GM23338 (cell line): ENCODE results near the gene ART4. TPM values are rescaled to one million over a fixed set of nuclear protein-coding genes. Genes with fewer than 3 reads are reported as not detected.

ENCODE experiments used
- ATAC-seq: fragments of 200-7000 bp; cut with Tn5 transposase; 3 replicates; pipeline ENCODE4 v1.9.1; 2020
- DNase-seq: peaks from one replicate; pipeline ENCODE4 v3.0.0-alpha.2; 2015; ENCODE audit warnings: low spot score
- H2AFZ ChIP-seq: fragments of 200-600 bp; sonication (generic); 2 replicates; pipeline ENCODE4 v1.8.0; 2016; ENCODE audit warnings: antibody characterized with exemption, mild to moderate bottlenecking, moderate library complexity
- H3F3A ChIP-seq: fragments of 200-600 bp; sonication (generic); replicated peaks from 2 replicates; pipeline ENCODE4 v1.8.0; 2017; ENCODE audit warnings: antibody characterized with exemption, mixed run types, low read depth
- H3K27ac ChIP-seq: fragments of 200-600 bp; sonication (generic); 2 replicates; pipeline ENCODE4 v1.6.1; 2016; ENCODE audit warnings: low read depth
- H3K27me3 ChIP-seq: fragments of 200-600 bp; sonication (generic); 2 replicates; pipeline ENCODE4 v1.8.0; 2016; ENCODE audit warnings: mild to moderate bottlenecking, mixed run types, moderate library complexity; ENCODE audit not compliant: insufficient read depth
- H3K36me3 ChIP-seq: fragments of 200-600 bp; sonication (generic); 2 replicates; pipeline ENCODE4 v1.8.0; 2016; ENCODE audit warnings: mild to moderate bottlenecking; ENCODE audit not compliant: insufficient read depth
- H3K4me1 ChIP-seq: fragments of 200-600 bp; sonication (generic); 2 replicates; pipeline ENCODE4 v1.8.0; 2016; ENCODE audit warnings: mild to moderate bottlenecking, moderate library complexity; ENCODE audit not compliant: insufficient read depth
- H3K4me2 ChIP-seq: fragments of 200-600 bp; sonication (generic); 2 replicates; pipeline ENCODE4 v1.7.1; 2017; ENCODE audit warnings: mixed run types
- H3K4me3 ChIP-seq: fragments of 200-600 bp; sonication (generic); 2 replicates; pipeline ENCODE4 v1.6.1; 2016; ENCODE audit warnings: mixed run types
- H3K79me2 ChIP-seq: fragments of 200-600 bp; sonication (generic); replicated peaks from 2 replicates; pipeline ENCODE4 v1.8.0; 2017; ENCODE audit warnings: mild to moderate bottlenecking; ENCODE audit not compliant: insufficient read depth
- H3K9me2 ChIP-seq: fragments of 200-600 bp; sonication (generic); 2 replicates; pipeline ENCODE4 v1.8.0; 2017; ENCODE audit not compliant: insufficient read depth
- H4K20me1 ChIP-seq: fragments of 200-600 bp; sonication (generic); replicated peaks from 2 replicates; pipeline ENCODE4 v1.8.0; 2017; ENCODE audit warnings: mild to moderate bottlenecking; ENCODE audit not compliant: insufficient read depth
- H3K27ac Mint-ChIP-seq: 2 replicates; pipeline ENCODE4 v1.8.0; 2020; ENCODE audit warnings: inconsistent platforms, mild to moderate bottlenecking, moderate library complexity, mixed read lengths
- H3K27me3 Mint-ChIP-seq: 3 replicates; pipeline ENCODE4 v1.8.0; 2022; ENCODE audit warnings: low read depth, mild to moderate bottlenecking, moderate library complexity, mixed read lengths, inconsistent platforms; ENCODE audit not compliant: insufficient read depth, poor library complexity
- H3K36me3 Mint-ChIP-seq: 3 replicates; pipeline ENCODE4 v1.8.0; 2021; ENCODE audit warnings: low read depth, mild to moderate bottlenecking, inconsistent platforms, moderate library complexity, mixed read lengths
- H3K4me1 Mint-ChIP-seq: 3 replicates; pipeline ENCODE4 v1.8.0; 2020; ENCODE audit warnings: mild to moderate bottlenecking, inconsistent platforms, mixed read lengths
- H3K4me3 Mint-ChIP-seq: 3 replicates; pipeline ENCODE4 v1.8.0; 2021; ENCODE audit warnings: moderate library complexity, mild to moderate bottlenecking, inconsistent platforms, mixed read lengths
- H3K9me3 Mint-ChIP-seq: 3 replicates; pipeline ENCODE4 v1.8.0; 2020; ENCODE audit warnings: moderate library complexity, mild to moderate bottlenecking, inconsistent platforms, mixed read lengths
- CREB1 ChIP-seq: fragments of 250-450 bp; sonication (Bioruptor Pico); IDR thresholded peaks from 2 replicates; pipeline ENCODE4 v1.5.0; 2020; ENCODE audit warnings: low read depth, mild to moderate bottlenecking, moderate library complexity
- JUNB ChIP-seq: IDR thresholded peaks from one replicate; pipeline ENCODE4 v1.6.1; 2016; ENCODE audit warnings: antibody characterized with exemption; ENCODE audit not compliant: unreplicated experiment
- NANOG ChIP-seq: IDR thresholded peaks from 2 replicates; pipeline ENCODE4 v1.6.1; 2016; ENCODE audit warnings: antibody characterized with exemption, borderline replicate concordance
- POLR2AphosphoS5 ChIP-seq: IDR thresholded peaks from 2 replicates; pipeline ENCODE4 v1.6.1; 2016; ENCODE audit warnings: antibody characterized with exemption, low read depth
- STAT1 ChIP-seq: IDR thresholded peaks from one replicate; pipeline ENCODE4 v1.6.1; 2016; ENCODE audit warnings: antibody characterized with exemption; ENCODE audit not compliant: unreplicated experiment
- ZNF114 ChIP-seq: fragments of 250-450 bp; sonication (Bioruptor Pico); IDR thresholded peaks from 2 replicates; pipeline ENCODE4 v1.5.0; 2020; ENCODE audit warnings: mild to moderate bottlenecking, moderate library complexity
- ZNF331 ChIP-seq: fragments of 250-450 bp; sonication (Bioruptor Pico); IDR thresholded peaks from 2 replicates; pipeline ENCODE4 v1.5.0; 2020; ENCODE audit warnings: low read depth, mild to moderate bottlenecking, moderate library complexity
- polyA plus RNA-seq: library from polyadenylated mRNA; unstranded; fragments of >200 nt; fragmentation: Nextera tagmentation; extraction: Ambion mirVana; gene quantifications from 2 replicates; pipeline ENCODE4 v1.2.1, GENCODE V29; 2016
- total RNA-seq: library from RNA; depleted of rRNA; stranded (reverse); fragments of >200 nt; shearing (Covaris generic); gene quantifications from 2 replicates; pipeline ENCODE4 v1.2.3, GENCODE V29; 2014
- TF ChIP-seq, protein P1 (sequence below), 2 experiments: fragments of 200-600 bp in 1 of 2; sonication (generic) in 1 of 2; conservative IDR thresholded peaks; 2 replicates each; pipeline versions ENCODE4 v1.5.1 to v1.6.1; 2016 to 2017; ENCODE audit warnings: antibody characterized with exemption in 2 of 2, low read depth in 2 of 2, mild to moderate bottlenecking in 2 of 2, moderate library complexity in 1 of 2
- TF ChIP-seq, protein P2 (sequence below): IDR thresholded peaks from 2 replicates; pipeline ENCODE4 v1.6.1; 2016; ENCODE audit warnings: antibody characterized with exemption
- TF ChIP-seq, protein P3 (sequence below): IDR thresholded peaks from one replicate; pipeline ENCODE4 v1.6.1; 2018; ENCODE audit warnings: antibody characterized with exemption; ENCODE audit not compliant: unreplicated experiment

The ART4 gene
- total and polyA plus RNA-seq, 2 experiments from 2014 or later = 0.08 TPM; not detected in 1

DNA sequence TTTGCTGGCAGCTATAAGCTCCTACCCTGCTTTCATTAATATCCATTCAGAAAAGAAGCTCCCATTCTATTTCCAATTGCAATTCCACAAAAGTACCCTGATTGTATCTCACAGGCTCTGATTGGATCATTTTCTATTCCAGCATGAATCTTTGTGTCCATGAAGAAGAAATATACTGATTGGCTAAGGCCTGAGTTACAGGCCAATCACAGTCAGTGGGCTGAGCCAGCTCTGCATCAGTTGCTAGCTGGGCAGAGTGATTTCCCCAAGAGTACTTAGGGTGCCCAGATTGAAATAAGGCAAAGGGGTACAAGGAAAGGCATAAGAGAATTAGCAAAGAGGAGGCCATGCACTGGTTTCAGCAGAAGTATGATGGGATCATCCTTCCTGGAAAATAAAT, 14.4 kb downstream of the ART4 start:
- no peaks in the 10 kb centered on the region for H3K4me1 ChIP-seq
- ATAC-seq (peak; percentile 82), DNase-seq (peak; percentile 53)

More for the DNA sequence above, 14.4 kb downstream of the ART4 start:
- Mint-ChIP-seq H3K4me3 (no peak overlapping the region), H3K27ac (no peak overlapping the region), H3K9me3 (no peaks in the 10 kb centered on the region), H3K4me1 (peaks cover 3% of the 10 kb centered on the region; the same call in 2 of the 3 replicates), H3K36me3 (no peaks in the 10 kb centered on the region), H3K27me3 (no peaks in the 10 kb centered on the region)
- H3F3A ChIP-seq = no peaks in the 10 kb centered on the region
- no peak overlapping the region for H3K4me3 ChIP-seq
- H3K4me2 ChIP-seq = no peak overlapping the region
- no peaks in the 10 kb centered on the region for H3K27me3 ChIP-seq
- H3K79me2 ChIP-seq = no peaks in the 10 kb centered on the region
- H3K36me3 ChIP-seq = no peaks in the 10 kb centered on the region
- TF ChIP-seq ZNF331 = no peak
- no peak for TF ChIP-seq POLR2AphosphoS5
- TF ChIP-seq CREB1 = no peak
- TF ChIP-seq JUNB = no peak
- TF ChIP-seq, protein P1, sequence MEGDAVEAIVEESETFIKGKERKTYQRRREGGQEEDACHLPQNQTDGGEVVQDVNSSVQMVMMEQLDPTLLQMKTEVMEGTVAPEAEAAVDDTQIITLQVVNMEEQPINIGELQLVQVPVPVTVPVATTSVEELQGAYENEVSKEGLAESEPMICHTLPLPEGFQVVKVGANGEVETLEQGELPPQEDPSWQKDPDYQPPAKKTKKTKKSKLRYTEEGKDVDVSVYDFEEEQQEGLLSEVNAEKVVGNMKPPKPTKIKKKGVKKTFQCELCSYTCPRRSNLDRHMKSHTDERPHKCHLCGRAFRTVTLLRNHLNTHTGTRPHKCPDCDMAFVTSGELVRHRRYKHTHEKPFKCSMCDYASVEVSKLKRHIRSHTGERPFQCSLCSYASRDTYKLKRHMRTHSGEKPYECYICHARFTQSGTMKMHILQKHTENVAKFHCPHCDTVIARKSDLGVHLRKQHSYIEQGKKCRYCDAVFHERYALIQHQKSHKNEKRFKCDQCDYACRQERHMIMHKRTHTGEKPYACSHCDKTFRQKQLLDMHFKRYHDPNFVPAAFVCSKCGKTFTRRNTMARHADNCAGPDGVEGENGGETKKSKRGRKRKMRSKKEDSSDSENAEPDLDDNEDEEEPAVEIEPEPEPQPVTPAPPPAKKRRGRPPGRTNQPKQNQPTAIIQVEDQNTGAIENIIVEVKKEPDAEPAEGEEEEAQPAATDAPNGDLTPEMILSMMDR (conservative IDR thresholded peaks at IDR 0.05; ENCODE audit: low read depth in 2 of 2) = no peak
- TF ChIP-seq ZNF114 (CRISPR knock-in tag) = no peak
- TF ChIP-seq, protein P2, sequence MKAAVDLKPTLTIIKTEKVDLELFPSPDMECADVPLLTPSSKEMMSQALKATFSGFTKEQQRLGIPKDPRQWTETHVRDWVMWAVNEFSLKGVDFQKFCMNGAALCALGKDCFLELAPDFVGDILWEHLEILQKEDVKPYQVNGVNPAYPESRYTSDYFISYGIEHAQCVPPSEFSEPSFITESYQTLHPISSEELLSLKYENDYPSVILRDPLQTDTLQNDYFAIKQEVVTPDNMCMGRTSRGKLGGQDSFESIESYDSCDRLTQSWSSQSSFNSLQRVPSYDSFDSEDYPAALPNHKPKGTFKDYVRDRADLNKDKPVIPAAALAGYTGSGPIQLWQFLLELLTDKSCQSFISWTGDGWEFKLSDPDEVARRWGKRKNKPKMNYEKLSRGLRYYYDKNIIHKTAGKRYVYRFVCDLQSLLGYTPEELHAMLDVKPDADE = no peak
- TF ChIP-seq, protein P3, sequence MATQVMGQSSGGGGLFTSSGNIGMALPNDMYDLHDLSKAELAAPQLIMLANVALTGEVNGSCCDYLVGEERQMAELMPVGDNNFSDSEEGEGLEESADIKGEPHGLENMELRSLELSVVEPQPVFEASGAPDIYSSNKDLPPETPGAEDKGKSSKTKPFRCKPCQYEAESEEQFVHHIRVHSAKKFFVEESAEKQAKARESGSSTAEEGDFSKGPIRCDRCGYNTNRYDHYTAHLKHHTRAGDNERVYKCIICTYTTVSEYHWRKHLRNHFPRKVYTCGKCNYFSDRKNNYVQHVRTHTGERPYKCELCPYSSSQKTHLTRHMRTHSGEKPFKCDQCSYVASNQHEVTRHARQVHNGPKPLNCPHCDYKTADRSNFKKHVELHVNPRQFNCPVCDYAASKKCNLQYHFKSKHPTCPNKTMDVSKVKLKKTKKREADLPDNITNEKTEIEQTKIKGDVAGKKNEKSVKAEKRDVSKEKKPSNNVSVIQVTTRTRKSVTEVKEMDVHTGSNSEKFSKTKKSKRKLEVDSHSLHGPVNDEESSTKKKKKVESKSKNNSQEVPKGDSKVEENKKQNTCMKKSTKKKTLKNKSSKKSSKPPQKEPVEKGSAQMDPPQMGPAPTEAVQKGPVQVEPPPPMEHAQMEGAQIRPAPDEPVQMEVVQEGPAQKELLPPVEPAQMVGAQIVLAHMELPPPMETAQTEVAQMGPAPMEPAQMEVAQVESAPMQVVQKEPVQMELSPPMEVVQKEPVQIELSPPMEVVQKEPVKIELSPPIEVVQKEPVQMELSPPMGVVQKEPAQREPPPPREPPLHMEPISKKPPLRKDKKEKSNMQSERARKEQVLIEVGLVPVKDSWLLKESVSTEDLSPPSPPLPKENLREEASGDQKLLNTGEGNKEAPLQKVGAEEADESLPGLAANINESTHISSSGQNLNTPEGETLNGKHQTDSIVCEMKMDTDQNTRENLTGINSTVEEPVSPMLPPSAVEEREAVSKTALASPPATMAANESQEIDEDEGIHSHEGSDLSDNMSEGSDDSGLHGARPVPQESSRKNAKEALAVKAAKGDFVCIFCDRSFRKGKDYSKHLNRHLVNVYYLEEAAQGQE = no peak
- no peak for TF ChIP-seq STAT1
- no peak for TF ChIP-seq NANOG
- no peak overlapping the region for H3K27ac ChIP-seq
- H4K20me1 ChIP-seq = no peaks in the 10 kb centered on the region
- no peak overlapping the region for H2AFZ ChIP-seq
- no peaks in the 10 kb centered on the region for H3K9me2 ChIP-seq
